DMS114 treated with DMSO at 0.1 percent for 48 hours (cell line): ENCODE measurements around the gene SLC12A9.
"Not testable (repeated sequence)": the region's sequence is repeated elsewhere in the genome, so short reads cannot be mapped to it uniquely, and the experiment has no call there.

Experiments used
- DNase-seq: peaks from one replicate; lab custom pipeline; 2025; ENCODE audit not compliant: unreplicated experiment; lab: John Stamatoyannopoulos, UW

Gene SLC12A9, protein sequence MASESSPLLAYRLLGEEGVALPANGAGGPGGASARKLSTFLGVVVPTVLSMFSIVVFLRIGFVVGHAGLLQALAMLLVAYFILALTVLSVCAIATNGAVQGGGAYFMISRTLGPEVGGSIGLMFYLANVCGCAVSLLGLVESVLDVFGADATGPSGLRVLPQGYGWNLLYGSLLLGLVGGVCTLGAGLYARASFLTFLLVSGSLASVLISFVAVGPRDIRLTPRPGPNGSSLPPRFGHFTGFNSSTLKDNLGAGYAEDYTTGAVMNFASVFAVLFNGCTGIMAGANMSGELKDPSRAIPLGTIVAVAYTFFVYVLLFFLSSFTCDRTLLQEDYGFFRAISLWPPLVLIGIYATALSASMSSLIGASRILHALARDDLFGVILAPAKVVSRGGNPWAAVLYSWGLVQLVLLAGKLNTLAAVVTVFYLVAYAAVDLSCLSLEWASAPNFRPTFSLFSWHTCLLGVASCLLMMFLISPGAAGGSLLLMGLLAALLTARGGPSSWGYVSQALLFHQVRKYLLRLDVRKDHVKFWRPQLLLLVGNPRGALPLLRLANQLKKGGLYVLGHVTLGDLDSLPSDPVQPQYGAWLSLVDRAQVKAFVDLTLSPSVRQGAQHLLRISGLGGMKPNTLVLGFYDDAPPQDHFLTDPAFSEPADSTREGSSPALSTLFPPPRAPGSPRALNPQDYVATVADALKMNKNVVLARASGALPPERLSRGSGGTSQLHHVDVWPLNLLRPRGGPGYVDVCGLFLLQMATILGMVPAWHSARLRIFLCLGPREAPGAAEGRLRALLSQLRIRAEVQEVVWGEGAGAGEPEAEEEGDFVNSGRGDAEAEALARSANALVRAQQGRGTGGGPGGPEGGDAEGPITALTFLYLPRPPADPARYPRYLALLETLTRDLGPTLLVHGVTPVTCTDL

DNA sequence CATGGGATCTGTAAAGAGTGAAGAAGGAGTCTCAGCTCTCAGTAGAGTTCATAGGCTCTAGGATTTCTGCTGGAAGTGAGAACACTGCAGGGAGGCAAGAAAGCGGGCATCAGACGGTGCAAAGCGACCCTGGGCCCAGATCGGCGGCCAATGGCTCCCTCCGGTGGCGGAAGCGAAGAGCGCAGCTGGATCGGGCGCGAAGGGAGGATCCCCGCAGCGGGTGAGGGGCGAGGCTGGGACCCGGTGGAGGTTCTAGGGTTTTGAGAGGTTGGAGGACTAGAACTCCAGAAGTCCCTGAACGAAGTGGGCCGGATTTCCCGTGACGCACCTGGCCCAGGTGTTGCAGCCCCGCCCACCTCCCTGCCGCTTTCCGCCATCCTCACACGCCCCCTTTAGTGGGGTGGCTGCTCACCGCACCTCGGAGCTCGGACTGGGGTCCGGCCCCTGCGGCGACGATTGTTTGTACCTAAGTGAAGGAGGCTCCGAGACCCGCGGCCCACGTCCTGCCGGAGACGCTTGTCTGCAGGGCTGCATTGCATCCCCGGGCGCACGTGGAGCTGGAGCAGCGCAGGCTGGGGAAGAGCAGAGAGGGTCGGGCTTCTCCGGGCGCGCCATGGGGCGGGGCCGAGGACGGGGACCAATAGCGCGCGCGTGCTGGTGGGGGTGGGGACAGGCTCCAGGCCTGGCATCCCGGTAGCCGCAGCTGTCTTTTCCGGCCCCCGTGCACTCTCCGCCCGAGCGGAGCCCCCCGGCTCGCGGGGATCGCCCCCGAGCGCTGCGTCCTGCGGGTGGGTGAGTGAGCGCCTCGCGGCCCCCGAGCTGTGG lies at the start of gene SLC12A9:
Gene SLC12A9 (plus strand): TSS at position 666 of the 825 bp plus-strand sequence. CDS start 1,485 bp downstream, outside the sequence.
- peak; percentile 75 for DNase-seq

DNA sequence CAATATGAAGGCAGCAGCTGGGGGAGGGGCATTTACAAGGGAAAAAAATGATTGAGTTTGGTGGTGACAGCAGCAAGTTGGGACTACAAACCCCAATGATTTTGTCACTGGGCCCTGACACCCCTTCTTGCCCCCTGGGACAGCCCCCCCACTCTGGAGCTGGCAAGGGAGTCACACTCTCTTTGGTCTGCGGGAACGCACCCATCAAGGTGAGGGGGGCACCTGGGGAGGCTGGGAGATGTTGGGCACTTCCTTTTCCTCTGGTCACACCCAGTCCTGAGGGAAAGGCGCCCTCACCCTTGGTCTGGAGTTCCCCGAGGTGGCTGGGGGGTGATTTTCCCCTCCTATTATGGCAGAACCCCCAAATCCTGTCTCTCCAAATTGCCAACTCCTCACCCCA lies 49.6 kb upstream of the SLC12A9 start:
- DNase-seq, result no peak

DNA sequence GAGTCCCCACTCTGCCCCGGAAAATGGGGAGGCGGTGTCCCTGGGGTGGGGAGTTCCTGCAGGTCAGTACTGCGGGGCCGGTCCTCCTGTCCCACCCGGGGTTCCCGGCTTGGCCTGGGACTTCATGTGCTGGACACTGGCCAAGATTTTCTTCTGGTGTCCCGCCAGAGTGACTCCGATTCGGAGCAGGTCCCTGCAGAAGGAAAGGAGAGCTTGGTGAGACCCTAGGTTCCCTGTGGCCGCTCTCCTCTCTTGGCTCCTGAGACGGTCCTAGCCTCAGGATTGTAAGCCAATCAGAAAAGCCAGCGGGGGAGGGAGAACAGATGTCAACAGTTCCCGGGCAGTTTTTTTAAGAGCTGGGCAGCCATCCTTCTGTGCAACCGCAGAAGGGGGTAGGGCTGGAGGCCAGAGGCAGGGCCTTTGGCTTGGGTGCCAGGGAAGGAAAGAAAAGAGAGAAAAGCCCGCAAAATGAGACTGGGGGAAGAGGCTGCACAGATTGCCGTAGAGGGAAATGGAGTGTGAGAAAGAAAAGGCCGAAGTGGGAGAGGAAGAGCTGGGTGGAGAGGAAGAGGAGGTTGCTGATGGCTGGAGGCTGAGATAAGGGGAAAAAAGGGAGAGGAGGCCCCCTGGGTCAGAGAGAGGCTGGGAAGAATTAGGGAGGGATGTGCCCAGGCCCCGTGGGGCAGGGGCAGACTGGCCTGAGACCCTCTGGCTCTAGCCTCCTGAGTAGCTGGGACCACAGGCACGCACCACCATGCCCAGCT lies 48.9 kb upstream of the SLC12A9 start:
- DNase-seq, result peak; percentile 58

DNA sequence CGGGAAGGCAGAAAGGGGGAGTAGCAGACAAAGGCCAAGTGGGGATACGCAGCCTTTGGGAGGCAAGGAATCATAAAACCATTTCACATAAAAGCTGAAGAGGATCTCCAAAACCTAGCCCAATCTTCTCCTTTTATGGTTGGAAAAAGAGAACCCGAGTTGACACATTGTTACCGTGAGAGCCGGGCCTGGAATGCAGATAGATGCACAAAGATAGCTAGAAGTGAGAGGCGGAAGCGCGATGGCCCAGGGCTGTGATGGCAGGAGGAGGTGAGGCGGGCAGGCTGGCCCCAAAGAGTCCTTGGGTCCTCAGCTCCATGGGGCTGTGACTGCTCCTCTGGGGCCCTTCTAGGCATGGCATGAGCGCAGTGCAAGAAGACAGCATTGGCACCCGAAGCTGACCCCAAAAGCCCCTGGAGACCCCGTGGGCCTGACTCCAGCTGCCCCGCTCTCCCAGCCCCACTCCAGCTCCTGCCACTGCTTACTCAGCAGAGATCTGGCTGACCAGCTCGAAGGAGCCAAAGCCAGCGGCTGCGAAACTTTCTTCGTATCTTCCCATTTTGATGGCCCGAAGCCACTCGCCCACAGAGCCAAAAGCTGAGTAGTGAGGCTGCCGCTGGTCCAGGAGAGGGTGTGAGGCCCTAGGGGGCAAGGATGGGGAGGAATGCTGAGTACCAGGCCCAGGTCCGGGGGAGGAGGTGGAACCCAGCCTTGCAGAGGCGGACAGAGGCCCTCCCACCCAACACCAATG lies 47.7 kb upstream of the SLC12A9 start:
- DNase-seq, result no peak

DNA sequence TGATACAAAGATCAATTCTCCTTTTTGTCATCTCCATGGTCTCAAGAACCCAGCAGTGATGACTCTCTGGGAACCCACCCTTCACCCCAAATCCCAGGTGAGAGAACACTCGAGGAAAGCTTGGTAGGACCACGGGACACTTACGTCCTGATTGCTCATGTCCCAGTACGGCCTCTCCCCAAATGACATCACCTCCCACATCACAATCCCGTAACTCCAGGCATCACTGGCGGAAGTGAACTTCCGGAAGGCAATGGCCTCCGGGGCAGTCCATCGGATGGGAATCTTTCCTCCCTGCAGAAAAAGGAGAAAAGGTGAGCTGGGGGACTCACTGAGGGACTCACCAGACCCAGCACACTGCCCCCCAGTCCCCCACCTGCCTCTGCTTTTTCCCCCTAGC lies 46.2 kb upstream of the SLC12A9 start:
- DNase-seq, result no peak

DNA sequence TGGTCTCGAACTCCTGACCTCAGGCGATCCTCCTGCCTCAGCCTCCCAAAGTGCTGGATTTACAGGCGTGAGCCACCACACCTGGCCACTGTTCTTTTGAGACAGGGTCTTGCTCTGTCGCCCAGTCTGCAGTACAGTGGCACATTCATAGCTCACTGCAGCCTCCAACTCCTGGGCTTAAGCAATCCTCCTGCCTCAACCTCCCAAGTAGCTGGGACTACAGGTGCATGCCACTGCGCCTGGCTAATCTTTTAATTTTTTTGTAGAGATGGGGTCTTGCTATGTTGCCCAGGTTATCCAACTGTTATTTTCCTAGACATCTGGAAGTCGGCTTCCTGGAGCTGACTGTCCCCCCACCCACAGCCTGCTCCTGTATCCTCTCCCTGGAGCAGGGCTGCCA lies 45.6 kb upstream of the SLC12A9 start:
- DNase-seq, result not testable (repeated sequence)

DNA sequence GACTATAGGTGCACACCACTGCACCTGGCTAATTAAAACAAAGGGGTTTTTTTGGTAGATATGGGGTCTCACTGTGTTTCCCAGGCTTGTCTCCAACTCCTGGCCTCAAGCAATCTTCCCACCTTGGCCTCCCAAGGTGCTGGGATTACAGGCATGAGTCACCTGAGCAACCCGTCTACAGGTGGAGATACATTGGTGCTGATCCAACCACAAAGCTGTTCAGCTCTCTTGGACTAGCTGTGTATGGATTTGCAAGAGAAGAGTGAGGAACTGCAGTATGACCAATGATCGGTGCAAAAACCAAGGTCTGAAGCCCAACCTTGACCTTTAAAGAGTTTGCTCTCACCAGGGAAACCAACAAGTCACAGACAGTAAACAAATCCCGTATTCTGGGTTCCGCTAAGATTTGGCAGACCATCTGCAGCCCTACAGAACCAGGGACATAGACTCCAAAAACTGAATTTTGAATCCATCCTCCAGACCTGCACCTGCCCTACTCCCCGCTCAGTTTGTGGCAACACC lies 44.1 kb upstream of the SLC12A9 start:
- DNase-seq, result no peak

DNA sequence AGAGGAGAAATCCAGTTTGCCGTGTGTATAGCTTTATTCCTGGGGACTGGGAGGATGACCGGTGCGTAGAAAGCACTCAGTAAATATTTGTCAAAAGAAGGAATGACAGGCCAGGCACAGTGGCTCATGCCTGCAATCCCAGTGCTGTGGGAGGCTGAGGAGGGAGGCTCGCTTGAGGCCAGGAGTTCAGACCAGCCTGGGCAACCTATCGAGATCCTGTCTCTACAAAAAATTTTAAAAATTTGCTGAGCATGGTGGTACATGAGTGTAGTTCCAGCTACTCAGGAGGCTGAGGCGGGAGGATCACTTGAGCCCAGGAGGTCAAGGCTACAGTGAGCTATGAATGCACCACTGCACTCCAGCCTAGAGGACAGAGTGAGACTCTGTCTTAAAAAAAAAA lies 41.0 kb upstream of the SLC12A9 start:
- no peak for DNase-seq

DNA sequence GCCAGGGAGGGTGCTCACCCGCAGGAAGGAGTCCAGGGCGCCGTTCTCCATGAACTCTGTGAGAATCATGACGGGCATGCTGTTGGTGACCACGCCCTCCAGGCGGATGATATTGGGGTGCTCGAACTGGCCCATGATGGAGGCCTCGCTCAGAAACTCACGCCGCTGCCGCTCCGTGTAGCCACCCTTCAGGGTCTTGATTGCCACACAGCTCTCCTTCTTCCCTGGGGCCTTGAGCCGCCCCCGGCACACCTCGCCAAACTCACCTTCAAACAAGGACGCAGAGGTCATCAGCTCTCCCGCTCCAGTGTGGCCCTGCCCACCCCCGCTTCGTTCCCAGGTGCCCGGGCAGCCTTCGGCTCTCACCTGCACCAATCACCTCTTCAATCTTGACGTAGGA lies 39.8 kb upstream of the SLC12A9 start:
- DNase-seq, result no peak

DNA sequence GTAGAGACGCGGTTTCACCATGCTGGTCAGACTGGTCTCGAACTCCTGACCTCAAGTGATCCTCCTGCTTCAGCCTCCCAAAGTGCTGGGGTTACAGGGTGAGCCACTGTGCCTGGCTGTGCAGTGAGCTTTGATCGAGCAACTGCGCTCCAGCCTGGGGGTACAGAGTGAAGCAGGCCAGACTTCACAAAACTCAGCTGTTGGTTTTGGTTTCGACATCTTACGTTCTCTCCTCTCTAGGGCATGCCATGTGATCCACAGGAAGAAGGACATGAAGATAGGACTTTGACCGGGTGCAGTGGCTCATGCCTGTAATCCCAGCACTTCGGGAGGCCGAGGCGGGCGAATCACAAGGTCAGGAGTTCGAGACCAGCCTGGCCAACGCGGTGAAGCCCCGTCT lies 36.0 kb upstream of the SLC12A9 start:
- not testable (repeated sequence) for DNase-seq

DNA sequence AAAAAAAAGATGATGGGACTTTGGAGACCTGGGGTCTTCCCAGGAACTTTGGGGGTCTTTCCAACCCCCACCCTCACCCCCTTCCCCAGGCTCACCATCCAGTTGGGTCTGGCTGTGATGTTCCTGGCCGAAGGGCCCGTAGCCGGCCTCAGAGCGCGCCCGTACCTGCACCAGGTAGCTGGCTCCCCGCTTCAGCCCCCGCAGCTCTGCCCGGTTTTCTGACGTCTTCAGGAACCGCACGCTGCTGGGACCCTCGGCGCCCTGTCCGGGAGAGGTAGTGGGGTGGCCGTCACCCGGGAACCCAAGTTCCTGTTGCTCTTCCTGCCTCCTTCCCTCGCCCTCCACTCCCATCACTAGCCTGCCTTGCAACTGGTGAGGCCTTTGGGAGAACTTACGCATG lies 35.4 kb upstream of the SLC12A9 start:
- no peak for DNase-seq

DNA sequence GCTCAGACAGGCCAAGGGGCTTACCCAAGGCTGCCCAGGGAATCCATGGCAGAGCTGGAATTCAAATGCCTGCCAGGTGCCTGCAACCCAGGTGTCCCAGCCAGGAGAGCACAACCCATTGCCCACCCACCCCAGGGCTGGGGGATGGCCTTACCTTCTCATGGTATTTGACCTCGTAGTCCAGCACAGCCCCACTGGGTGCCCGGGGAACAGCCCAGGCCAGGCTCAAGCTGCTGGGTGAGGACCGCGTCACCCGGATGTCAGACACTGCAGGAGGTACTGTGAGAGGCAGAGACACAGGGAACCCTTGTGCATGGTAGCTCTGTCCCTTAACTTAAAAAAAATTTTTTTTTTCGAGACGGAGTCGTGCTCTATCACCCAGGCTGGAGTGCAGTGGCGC lies 34.1 kb upstream of the SLC12A9 start:
- DNase-seq, result no peak

DNA sequence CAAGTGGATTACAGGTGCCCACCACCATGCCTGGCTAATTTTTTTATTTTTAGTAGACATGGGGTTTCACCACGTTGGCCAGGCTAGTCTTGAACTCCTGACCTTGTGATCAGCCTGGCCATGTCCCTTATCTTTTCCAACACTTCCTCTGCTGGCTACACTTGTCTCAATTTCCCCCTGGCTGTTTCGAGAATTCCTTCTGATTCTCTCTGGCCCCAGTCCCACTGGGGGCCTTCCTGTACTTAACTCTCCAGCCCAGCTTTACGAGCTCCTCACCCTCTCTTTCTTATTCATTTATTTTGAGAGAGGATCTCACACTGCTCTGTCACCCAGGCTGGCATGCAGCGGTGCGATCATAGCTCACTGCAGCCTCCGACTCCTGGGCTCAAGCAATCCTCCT lies 33.7 kb upstream of the SLC12A9 start:
- DNase-seq, result no peak

DNA sequence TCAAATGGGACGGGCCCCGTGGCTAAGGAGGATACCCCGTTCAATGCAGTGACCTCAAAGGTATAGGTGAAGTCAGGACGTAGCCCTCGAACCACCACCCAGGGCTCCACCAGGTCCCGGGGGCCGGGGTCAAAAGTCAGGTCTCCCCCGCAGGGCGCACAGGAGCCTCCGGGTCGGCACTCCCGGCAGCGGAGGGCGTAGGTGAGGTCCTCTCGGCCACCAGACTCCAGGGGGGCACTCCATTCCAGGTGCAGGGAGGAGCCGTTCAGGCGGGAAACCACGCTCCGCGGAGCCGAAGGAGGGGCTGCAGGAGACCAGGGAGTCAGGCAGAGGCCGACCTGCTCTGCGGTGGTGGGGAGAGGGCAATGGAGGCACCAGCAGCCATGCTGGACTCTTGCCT lies 32.9 kb upstream of the SLC12A9 start:
- DNase-seq, result no peak

DNA sequence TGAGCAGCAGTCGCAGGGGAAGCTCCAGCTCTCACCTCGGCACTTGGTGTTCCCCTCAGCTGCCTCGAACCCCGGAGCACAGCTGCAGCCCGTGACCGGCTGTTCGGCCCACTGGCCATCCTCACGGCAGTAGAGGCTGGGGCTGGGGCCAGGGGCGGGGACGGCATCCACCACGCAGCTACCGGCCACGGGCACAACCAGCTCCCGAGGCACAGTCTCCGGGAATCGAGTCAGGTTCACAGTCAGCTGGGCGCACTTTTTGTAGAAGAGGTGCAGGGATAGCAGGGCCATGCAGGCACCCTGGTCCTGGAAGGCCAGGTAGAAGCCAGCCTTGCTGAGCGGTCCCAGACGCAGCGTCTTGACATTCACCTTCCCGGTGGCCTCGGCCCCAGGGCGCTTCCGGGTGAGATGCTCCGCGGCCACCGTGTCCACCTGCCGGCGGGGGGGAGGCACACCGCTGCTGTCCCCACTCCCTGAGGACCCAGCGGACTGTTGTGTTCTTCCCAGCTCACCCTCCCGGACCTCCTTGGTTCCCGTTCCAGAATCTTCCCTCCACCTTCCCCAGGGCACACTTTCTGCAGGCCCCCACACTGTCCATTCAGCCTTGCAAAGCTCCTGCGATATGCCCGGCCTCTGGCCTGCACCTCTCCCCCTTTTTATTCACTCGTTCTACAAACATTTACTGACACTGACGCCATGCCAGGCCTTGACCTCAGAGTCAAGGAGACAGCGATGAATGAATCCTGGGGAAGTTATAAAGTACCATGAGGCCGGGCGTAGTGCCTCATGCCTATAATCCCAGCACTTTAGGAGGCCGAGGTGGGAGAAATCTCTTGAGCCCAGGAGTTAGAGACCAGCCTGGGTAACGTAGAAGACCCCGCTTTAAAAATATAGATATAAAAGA lies 30.0 kb upstream of the SLC12A9 start:
- no peak for DNase-seq

DNA sequence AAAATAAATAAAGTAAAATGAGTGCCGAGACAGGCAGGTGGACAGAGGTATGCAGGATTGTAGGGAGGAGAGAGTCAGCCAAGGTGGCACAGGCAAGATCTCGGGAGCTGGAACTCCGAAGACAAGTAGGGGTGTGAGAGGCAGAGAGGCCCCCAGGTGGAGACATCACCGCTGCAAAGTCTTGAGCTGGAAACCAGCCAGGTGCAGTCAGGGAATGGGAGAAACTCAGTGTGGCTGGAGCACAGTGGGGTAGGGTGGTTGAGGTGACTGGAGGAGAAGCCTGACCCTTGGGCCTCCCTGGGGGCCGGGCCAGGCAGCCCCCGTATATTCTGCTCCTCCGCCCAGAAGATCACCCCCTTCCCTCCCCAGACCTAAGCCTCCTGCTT lies 29.4 kb upstream of the SLC12A9 start:
- DNase-seq, result no peak

DNA sequence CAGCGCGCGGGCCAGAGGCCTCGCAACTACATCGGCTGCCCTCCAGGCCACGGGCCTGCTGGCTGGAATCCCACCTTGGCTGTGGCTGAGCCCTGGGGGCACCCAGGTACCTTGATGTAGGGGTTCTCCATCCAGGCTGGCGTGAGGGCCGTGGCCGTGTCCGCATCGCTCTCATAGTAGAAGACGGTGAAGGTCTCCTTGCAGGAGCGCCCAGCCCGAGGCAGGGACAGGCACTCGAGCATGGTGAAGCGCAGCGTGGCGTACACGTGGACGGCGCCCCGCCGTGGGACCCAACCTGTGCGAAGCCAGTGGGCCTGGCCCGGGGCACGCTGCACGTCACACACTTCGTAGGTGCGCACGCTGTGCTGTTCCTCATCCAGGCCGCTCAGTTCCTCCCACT lies 29.0 kb upstream of the SLC12A9 start:
- DNase-seq, result no peak

DNA sequence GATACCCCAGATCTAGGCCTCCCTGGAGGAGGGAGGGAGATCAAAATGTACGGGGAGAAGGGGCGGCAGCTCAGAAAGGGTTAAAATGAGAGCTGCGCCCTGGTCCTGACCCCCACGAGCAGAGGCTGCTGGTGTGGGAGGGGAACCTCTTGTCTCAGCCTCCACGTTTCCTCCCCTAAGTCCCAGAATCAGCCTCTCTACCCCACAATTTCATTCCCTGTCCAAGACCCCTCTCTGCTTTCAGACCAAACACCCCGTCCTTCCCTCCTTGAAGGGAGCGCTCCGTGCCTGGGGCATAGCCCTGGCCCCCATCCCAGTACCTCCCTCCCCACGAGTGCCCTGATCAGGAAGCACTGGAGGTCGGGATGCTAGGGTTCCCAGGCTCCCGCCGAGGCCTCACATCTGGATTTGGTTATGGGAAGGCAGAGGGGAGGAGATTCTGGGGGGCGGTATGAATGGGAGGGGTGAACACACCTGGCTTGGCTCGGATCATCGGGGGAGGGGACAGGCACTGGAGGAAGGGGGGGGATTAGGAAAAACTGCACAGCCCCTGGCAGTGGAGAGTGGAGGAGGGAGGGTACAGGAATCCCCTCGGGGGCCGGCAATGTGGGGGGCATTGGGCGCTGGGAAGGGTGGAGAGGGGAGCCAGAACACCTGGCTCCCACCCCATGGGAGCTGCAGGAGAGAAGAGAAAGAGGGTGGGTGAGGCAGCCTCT lies 27.9 kb upstream of the SLC12A9 start:
- no peak for DNase-seq
